ENCODE data around the gene NGLY1. TPM values are rescaled to one million over a fixed set of nuclear protein-coding genes. Genes with fewer than 3 reads are reported as not detected.

NGLY1 gene
- total and polyA plus RNA-seq, 2 of the 8 experiments (the other 6 are each of a cell fraction or from before 2014, with no cell fraction given): 3.1 to 24.8 TPM

DNA sequence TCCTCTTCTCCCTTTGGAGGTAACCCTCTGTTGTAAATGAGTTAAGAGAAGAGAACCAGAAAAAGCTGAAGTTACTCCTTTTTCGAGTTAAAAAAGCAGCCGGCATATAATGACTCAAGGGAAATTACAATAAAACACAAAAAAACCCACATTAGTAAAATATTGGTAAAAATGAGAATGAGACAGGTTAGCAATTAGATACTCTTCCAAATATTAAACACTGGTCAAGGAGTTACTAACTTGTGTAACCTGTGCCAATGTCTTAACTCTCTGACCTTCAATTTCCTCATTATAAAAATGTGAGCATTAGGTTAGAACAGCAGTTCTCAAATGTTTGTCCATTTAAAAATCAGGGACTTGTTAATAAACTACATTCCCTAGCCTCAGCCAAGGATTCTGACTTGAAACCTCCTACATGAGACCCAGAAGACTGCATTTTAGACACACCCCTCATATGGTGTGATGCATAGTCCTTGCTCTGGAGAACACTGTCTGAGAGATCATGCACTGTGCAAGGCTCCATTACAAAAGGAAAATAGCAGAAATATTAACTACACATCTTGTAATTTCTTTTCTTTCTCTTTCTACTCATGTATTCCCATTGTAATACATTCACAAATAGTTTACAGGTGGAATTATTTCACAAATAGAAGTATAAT is 75.8 kb downstream of the NGLY1 start:
- Histone ChIP-seq H3K18ac (ENCODE audit: extremely low read depth, low read length) (no peak overlapping the region), H3K14ac (ENCODE audit: insufficient read length) (no peak overlapping the region), H3K4me3 (ENCODE audit: extremely low read depth in 1 of 4, insufficient read depth in 2 of 4, low read depth in 3 of 4, low read length in 4 of 4) (no peak overlapping the region), H2BK120ac (replicated peaks; ENCODE audit: low read depth, low read length) (no peak overlapping the region), H3K36me3 (ENCODE audit: control insufficient read depth in 2 of 4, insufficient read depth in 4 of 4, low read length in 3 of 4) (no peaks in the 10 kb centered on the region), H2BK20ac (ENCODE audit: low read length) (no peak overlapping the region), H3K4ac (replicated peaks; ENCODE audit: insufficient read length, low read depth, low read length) (no peak overlapping the region), H3K4me2 (ENCODE audit: insufficient read depth in 1 of 2, low read depth in 2 of 2, low read length in 2 of 2) (no peak overlapping the region), H2BK5ac (ENCODE audit: low read depth, low read length) (no peak overlapping the region), H3K79me1 (ENCODE audit: low read depth, low read length) (no peaks in the 10 kb centered on the region), H3K9ac (replicated peaks in 1 of 4; ENCODE audit: extremely low read depth in 1 of 4, low read depth in 3 of 4, low read length in 3 of 4) (no peak overlapping the region), H3K23ac (ENCODE audit: insufficient read length) (no peak overlapping the region), H4K20me1 (replicated peaks in 1 of 2; ENCODE audit: control insufficient read depth in 1 of 2, insufficient read depth in 2 of 2, low read length in 2 of 2) (no peaks in the 10 kb centered on the region), H3K56ac (replicated peaks; ENCODE audit: insufficient read length, low read depth, low read length) (no peak overlapping the region), H2AK5ac (ENCODE audit: low read depth, low read length) (no peak overlapping the region), H2AFZ (ENCODE audit: low read length) (no peak overlapping the region), H4K8ac (ENCODE audit: extremely low read depth, insufficient read depth, low read length) (no peak overlapping the region), H3K27ac (ENCODE audit: low read depth, low read length) (no peak overlapping the region), H3K79me2 (ENCODE audit: control insufficient read depth in 1 of 2, insufficient read depth in 2 of 2, low read length in 2 of 2) (no peaks in the 10 kb centered on the region), H2BK15ac (ENCODE audit: low read length) (no peak overlapping the region), H3K9me3 (ENCODE audit: insufficient read depth in 2 of 2, low read depth in 1 of 2, low read length in 1 of 2) (no peaks in the 10 kb centered on the region), H3K4me1 (replicated peaks in 1 of 4; ENCODE audit: control insufficient read depth in 3 of 4, insufficient read depth in 4 of 4, low read length in 3 of 4) (no peaks in the 10 kb centered on the region), H4K5ac (ENCODE audit: insufficient read length, low read depth, low read length) (no peak overlapping the region), H4K91ac (replicated peaks; ENCODE audit: insufficient read length, low read length) (no peak overlapping the region), H2BK12ac (ENCODE audit: low read depth, low read length) (no peak overlapping the region), H3K23me2 (ENCODE audit: low read depth, low read length) (no peaks in the 10 kb centered on the region), H3K27me3 (replicated peaks in 1 of 4; ENCODE audit: control insufficient read depth in 3 of 4, extremely low read depth in 1 of 4, insufficient read depth in 3 of 4, low read length in 3 of 4) (no peaks in the 10 kb centered on the region)
- 94% methylated on average over 2 of the region's 2 CpGs; no CpG with 5 or more reads in 1 of the 2 experiments for WGBS, 2 experiments (ENCODE audit: extremely low coverage in 1 of 2, insufficient coverage in 1 of 2, insufficient read length in 1 of 2, insufficient replicate concordance in 2 of 2, low coverage in 1 of 2, low lambda C conversion rate in 2 of 2, missing lambda C conversion rate in 1 of 2)
- no peak for DNase-seq (ENCODE audit: low read depth in 1 of 2, low spot score in 2 of 2)
- ChIA-PET CTCF (ENCODE audit: partially characterized antibody) (interaction anchor here (0.9 to 1.2 kb wide), 2 partner anchors 12 to 31 kb away, joined by 3 to 4 read pairs; no protein-coding TSS in a partner anchor), POLR2A (ENCODE audit: partially characterized antibody) (no interaction called here)
- FAIRE-seq: no peak
- TF ChIP-seq SRF (IDR thresholded peaks at IDR 0.05; ENCODE audit: low read depth, low read length) (no peak), TCF12 (IDR thresholded peaks at IDR 0.05; ENCODE audit: low read depth, low read length) (no peak), RFX5 (IDR thresholded peaks at IDR 0.05; ENCODE audit: borderline replicate concordance, low read depth, low read length) (no peak), TEAD4 (IDR thresholded peaks at IDR 0.05; ENCODE audit: low read depth, low read length) (no peak), EZH2 (IDR thresholded peaks at IDR 0.05; ENCODE audit: low read depth, low read length, severe bottlenecking) (no peak), RAD21 (IDR thresholded peaks at IDR 0.05 in 1 of 2, conservative IDR thresholded peaks at IDR 0.05 in 1 of 2; ENCODE audit: low read depth in 2 of 2, low read length in 2 of 2) (no peak), CEBPB (IDR thresholded peaks at IDR 0.05; ENCODE audit: low read depth, low read length) (no peak), NRF1 (IDR thresholded peaks at IDR 0.05; ENCODE audit: low read depth, low read length) (no peak), HDAC6 (IDR thresholded peaks at IDR 0.05; ENCODE audit: low read depth, low read length) (no peak), PHF8 (conservative IDR thresholded peaks at IDR 0.05; ENCODE audit: low read depth, low read length) (no peak)
- TF ChIP-seq, protein P1, sequence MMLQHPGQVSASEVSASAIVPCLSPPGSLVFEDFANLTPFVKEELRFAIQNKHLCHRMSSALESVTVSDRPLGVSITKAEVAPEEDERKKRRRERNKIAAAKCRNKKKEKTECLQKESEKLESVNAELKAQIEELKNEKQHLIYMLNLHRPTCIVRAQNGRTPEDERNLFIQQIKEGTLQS (IDR thresholded peaks at IDR 0.05; ENCODE audit: insufficient read depth, low read depth, low read length): no peak
